Measurements from ENCODE around the gene PACS1.

DNA sequence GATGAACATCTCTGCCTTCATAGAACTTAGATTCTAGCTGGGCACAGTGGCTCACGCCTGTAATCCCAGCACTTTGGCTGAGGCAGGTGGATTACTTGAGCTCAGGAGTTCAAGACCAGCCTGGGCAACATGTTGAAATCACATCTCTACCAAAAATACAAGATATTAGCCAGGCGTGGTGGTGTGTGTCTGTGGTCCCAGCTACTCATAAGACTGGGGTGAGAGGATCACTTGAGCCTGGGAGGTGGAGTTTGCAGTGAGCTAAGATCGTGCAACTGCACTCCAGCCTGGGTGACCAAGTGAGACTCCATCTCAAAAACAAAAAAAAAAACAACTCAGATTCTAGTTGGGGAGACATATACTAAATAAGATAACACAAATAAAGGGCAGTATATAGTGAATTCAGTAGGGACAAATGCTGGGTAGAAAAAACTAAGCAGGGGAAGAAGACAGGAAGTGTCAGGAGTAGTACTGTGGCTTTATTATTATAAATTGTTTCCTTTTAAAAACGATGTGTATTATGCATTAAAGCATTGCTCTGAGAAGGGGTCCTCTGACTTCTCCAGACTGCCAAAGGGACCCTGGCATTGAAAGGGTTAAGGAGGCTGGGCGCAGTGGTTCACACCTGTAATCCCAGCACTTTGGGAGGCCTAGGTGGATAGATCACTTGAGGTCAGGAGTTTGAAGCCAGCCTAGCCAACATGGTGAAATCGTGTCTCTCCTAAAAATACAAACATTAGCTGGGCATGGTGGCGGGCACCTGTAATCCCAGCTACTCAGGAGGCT is 46.7 kb downstream of the PACS1 start:
- TF ChIP-seq, protein P1, sequence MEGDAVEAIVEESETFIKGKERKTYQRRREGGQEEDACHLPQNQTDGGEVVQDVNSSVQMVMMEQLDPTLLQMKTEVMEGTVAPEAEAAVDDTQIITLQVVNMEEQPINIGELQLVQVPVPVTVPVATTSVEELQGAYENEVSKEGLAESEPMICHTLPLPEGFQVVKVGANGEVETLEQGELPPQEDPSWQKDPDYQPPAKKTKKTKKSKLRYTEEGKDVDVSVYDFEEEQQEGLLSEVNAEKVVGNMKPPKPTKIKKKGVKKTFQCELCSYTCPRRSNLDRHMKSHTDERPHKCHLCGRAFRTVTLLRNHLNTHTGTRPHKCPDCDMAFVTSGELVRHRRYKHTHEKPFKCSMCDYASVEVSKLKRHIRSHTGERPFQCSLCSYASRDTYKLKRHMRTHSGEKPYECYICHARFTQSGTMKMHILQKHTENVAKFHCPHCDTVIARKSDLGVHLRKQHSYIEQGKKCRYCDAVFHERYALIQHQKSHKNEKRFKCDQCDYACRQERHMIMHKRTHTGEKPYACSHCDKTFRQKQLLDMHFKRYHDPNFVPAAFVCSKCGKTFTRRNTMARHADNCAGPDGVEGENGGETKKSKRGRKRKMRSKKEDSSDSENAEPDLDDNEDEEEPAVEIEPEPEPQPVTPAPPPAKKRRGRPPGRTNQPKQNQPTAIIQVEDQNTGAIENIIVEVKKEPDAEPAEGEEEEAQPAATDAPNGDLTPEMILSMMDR (IDR thresholded peaks at IDR 0.05): no peak
- no peak for TF ChIP-seq POLR2A (IDR thresholded peaks at IDR 0.05)

Data from right lobe of liver (tissue), 4 donors.